Panc1 (cell line): ENCODE data around the gene INPP5A.

Experiments used
- CTCF ChIP-seq: fragments of 450-650 bp; IDR thresholded peaks from 2 replicates; pipeline ENCODE4 v1.5.1; 2017; ENCODE audit warnings: mild to moderate bottlenecking
- POLR2AphosphoS5 ChIP-seq: IDR thresholded peaks from 2 replicates; pipeline ENCODE4 v1.6.1; 2012; ENCODE audit warnings: mild to moderate bottlenecking, low read depth, low read length, moderate library complexity
- REST ChIP-seq, 2 experiments: IDR thresholded peaks; 2 replicates each; pipeline ENCODE4 v1.6.1; 2011 to 2012; ENCODE audit warnings: low read depth in 2 of 2, control low read depth in 1 of 2, low read length in 1 of 2, mild to moderate bottlenecking in 1 of 2, moderate library complexity in 1 of 2; ENCODE audit not compliant: insufficient read depth in 1 of 2
- SIN3A ChIP-seq: IDR thresholded peaks from 2 replicates; pipeline ENCODE4 v1.6.1; 2012; ENCODE audit warnings: low read depth, mild to moderate bottlenecking, low read length, moderate library complexity, borderline replicate concordance; ENCODE audit not compliant: insufficient read depth
- TCF7L2 ChIP-seq: IDR thresholded peaks from 2 replicates; pipeline ENCODE4 v1.6.1; 2011; ENCODE audit warnings: mild to moderate bottlenecking, low read depth, low read length, inconsistent platforms

- TF ChIP-seq CTCF, result no peak
- TF ChIP-seq POLR2AphosphoS5, result peak; percentile 67
- TF ChIP-seq REST (IDR thresholded peaks at IDR 0.05; ENCODE audit: insufficient read depth in 1 of 2, low read depth in 2 of 2, low read length in 1 of 2), result no peak
- TF ChIP-seq SIN3A, result peak; percentile 95
- no peak for TF ChIP-seq TCF7L2
Measured at GRCh38 chr10:132571650-132572544, 34.3 kb downstream of the INPP5A start.
